Right ventricle myocardium superior (tissue), 1 donor: ENCODE measurements around the gene SLC16A5. TPM values are rescaled to one million over a fixed set of nuclear protein-coding genes. Genes with fewer than 3 reads are reported as not detected.
"Not testable (repeated sequence)": the region's sequence is repeated elsewhere in the genome, so short reads cannot be mapped to it uniquely, and the experiment has no call there.

Experiments used
- ATAC-seq: fragments of 200-7000 bp; cut with Tn5 transposase; one replicate; pipeline ENCODE4 v1.9.1; 2020; ENCODE audit warnings: mild to moderate bottlenecking; ENCODE audit not compliant: poor library complexity
- DNase-seq: peaks from one replicate; pipeline ENCODE4 v3.0.0-alpha.2; 2020
- intact Hi-C: fragments of 100-400 bp; cut with DNase I; formaldehyde crosslinking; loops from one replicate; pipeline ENCODE4 v1.11.2; 2022
- long read RNA-seq: library from polyadenylated mRNA; unstranded; transcript quantifications from one replicate; pipeline ENCODE4 v2.0.0, GENCODE V29; 2021
- total RNA-seq: library from RNA; stranded (reverse); fragmentation: NEBNext Ultra II Directional; extraction: Animal tissue kit (Norgen Biotek cat#: 25700); gene quantifications from one replicate; pipeline ENCODE4 v1.2.1, GENCODE V29; 2021
- donor health status: DM: no; HTN: yes; CAD: no; lungs with severe emphysema.

The SLC16A5 gene
- 6.5 TPM for total RNA-seq
- long read RNA-seq, transcript SLC16A5-201 (7 exons, 1,934 nt), result major isoform, 5 of 17 reads
- long read RNA-seq, partial matches to known transcripts, result 4 of 17 reads
- long read RNA-seq, other reads (novel, unspliced or antisense), result 6 of 17 reads

GRCh38 chr17:75087558-75088453, at the start of gene SLC16A5:
Gene SLC16A5 (plus strand): TSS chr17:75087954. CDS start chr17:75093637, 5,683 bp downstream.
- peak; percentile 94 for DNase-seq
- peak; percentile 93 for ATAC-seq
- intact Hi-C loops, result no loop called here

- no peak for ATAC-seq
- intact Hi-C loops, result loop anchor here (10.0 kb wide), 1 partner anchor 54 kb away; the partner anchor contains the start of gene CDR2L
- no peak for DNase-seq
Measured at GRCh38 chr17:75039238-75039637, 48.5 kb upstream of the SLC16A5 start.

GRCh38 chr17:75041656-75042280, 46.0 kb upstream of the SLC16A5 start:
- no peak for DNase-seq
- ATAC-seq, result no peak
- intact Hi-C loops, result no loop called here

- ATAC-seq, DNase-seq, intact Hi-C loops: not testable (repeated sequence)
Measured at GRCh38 chr17:75043789-75044188, 44.0 kb upstream of the SLC16A5 start.

GRCh38 chr17:75044716-75045115, 43.0 kb upstream of the SLC16A5 start:
- ATAC-seq, result no peak
- intact Hi-C loops, result no loop called here
- no peak for DNase-seq

GRCh38 chr17:75045946-75046406, 41.8 kb upstream of the SLC16A5 start:
- ATAC-seq, intact Hi-C loops, DNase-seq: not testable (repeated sequence)

- intact Hi-C loops, result no loop called here
- peak; percentile 98 for ATAC-seq
- peak; percentile 97 for DNase-seq
Measured at GRCh38 chr17:75046407-75047289, 41.1 kb upstream of the SLC16A5 start, which contains the start of the genes ATP5PD and KCTD2. Gene ATP5PD (minus strand): TSS chr17:75046969. CDS start chr17:75042650, 4,319 bp downstream. Gene KCTD2 (plus strand): TSS chr17:75047225. CDS start chr17:75047251, 26 bp downstream.

GRCh38 chr17:75047398-75048098, 40.2 kb upstream of the SLC16A5 start:
- peak; percentile 69 for DNase-seq
- no peak for ATAC-seq
- intact Hi-C loops, result no loop called here

GRCh38 chr17:75048249-75048878, 39.4 kb upstream of the SLC16A5 start:
- DNase-seq (no peak), ATAC-seq (peak; percentile 30)
- intact Hi-C loops, result no loop called here

GRCh38 chr17:75049057-75049456, 38.7 kb upstream of the SLC16A5 start:
- intact Hi-C loops, result no loop called here
- no peak for ATAC-seq

GRCh38 chr17:75049706-75050105, 38.0 kb upstream of the SLC16A5 start:
- no peak for ATAC-seq
- intact Hi-C loops, result no loop called here
- DNase-seq, result no peak

More at GRCh38 chr17:75049057-75049456, 38.7 kb upstream of the SLC16A5 start:
- DNase-seq, result no peak

- intact Hi-C loops, result no loop called here
- DNase-seq (no peak), ATAC-seq (no peak)
Measured at GRCh38 chr17:75051941-75052340, 35.8 kb upstream of the SLC16A5 start.

GRCh38 chr17:75059369-75060345, 28.1 kb upstream of the SLC16A5 start:
- peak; percentile 90 for ATAC-seq
- no peak for DNase-seq
- intact Hi-C loops, result no loop called here

GRCh38 chr17:75060434-75061054, 27.2 kb upstream of the SLC16A5 start:
- intact Hi-C loops, result no loop called here
- DNase-seq (no peak), ATAC-seq (peak; percentile 78)

- DNase-seq, result no peak
- intact Hi-C loops, result no loop called here
- no peak for ATAC-seq
Measured at GRCh38 chr17:75061055-75061438, 26.7 kb upstream of the SLC16A5 start.

GRCh38 chr17:75061618-75062017, 26.1 kb upstream of the SLC16A5 start:
- intact Hi-C loops, result no loop called here
- no peak for ATAC-seq
- no peak for DNase-seq
